NCI-H510A treated with DMSO at 0.1 percent for 48 hours (cell line): Measurements from ENCODE around the gene KIAA0040.

Experiments used
- DNase-seq: peaks from one replicate; lab custom pipeline; 2025; lab: John Stamatoyannopoulos, UW

Gene KIAA0040

GRCh38 chr1:175171036-175171913, 21.3 kb downstream of the KIAA0040 start:
- no peak for DNase-seq

GRCh38 chr1:175169286-175170018, 23.1 kb downstream of the KIAA0040 start:
- DNase-seq = peak; percentile 87

- DNase-seq = peak; percentile 62
Measured at GRCh38 chr1:175168782-175169181, 23.8 kb downstream of the KIAA0040 start.

GRCh38 chr1:175167861-175168260, 24.7 kb downstream of the KIAA0040 start:
- DNase-seq = no peak

- DNase-seq = no peak
Measured at GRCh38 chr1:175166746-175167145, 25.8 kb downstream of the KIAA0040 start.

GRCh38 chr1:175164751-175165150, 27.8 kb downstream of the KIAA0040 start:
- no peak for DNase-seq

GRCh38 chr1:175163702-175164101, 28.9 kb downstream of the KIAA0040 start:
- no peak for DNase-seq

GRCh38 chr1:175162955-175163354, 29.6 kb downstream of the KIAA0040 start:
- DNase-seq = no peak

- no peak for DNase-seq
Measured at GRCh38 chr1:175158170-175158591, 34.4 kb downstream of the KIAA0040 start.

- no peak for DNase-seq
Measured at GRCh38 chr1:175157200-175157599, 35.4 kb downstream of the KIAA0040 start.

GRCh38 chr1:175155936-175156335, 36.6 kb downstream of the KIAA0040 start:
- DNase-seq = no peak

GRCh38 chr1:175155473-175155856, 37.1 kb downstream of the KIAA0040 start:
- DNase-seq = no peak

- peak; percentile 82 for DNase-seq
Measured at GRCh38 chr1:175154629-175155472, 37.7 kb downstream of the KIAA0040 start.

GRCh38 chr1:175152006-175152652, 40.4 kb downstream of the KIAA0040 start:
- DNase-seq = peak; percentile 75

- DNase-seq = no peak
Measured at GRCh38 chr1:175150596-175151319, 41.8 kb downstream of the KIAA0040 start.

GRCh38 chr1:175148068-175148467, 44.5 kb downstream of the KIAA0040 start:
- no peak for DNase-seq

GRCh38 chr1:175147569-175147968, 45.0 kb downstream of the KIAA0040 start:
- DNase-seq = no peak

- DNase-seq = peak; percentile 73
Measured at GRCh38 chr1:175146529-175147213, 45.9 kb downstream of the KIAA0040 start.

GRCh38 chr1:175145899-175146528, 46.6 kb downstream of the KIAA0040 start:
- no peak for DNase-seq

- no peak for DNase-seq
Measured at GRCh38 chr1:175138579-175138978, 54.0 kb downstream of the KIAA0040 start.
